ENCODE data around the gene NUDT4. TPM values are rescaled to one million over a fixed set of nuclear protein-coding genes. Genes with fewer than 3 reads are reported as not detected.
"Not testable (repeated sequence)": the region's sequence is repeated elsewhere in the genome, so short reads cannot be mapped to it uniquely, and the experiment has no call there.

Gene NUDT4
- total and polyA plus RNA-seq, 2 experiments from 2014 or later = 330 to 386 TPM

- DNase-seq (ENCODE audit: low read depth in 1 of 2, low spot score in 1 of 2) = no peak
- peaks cover 35% of the 10 kb centered on the region for H3K4me1 ChIP-seq (ENCODE audit: low read depth)
- no peaks in the 10 kb centered on the region for H3K9me3 ChIP-seq (ENCODE audit: low read depth)
- H3K27me3 ChIP-seq = no peaks in the 10 kb centered on the region
- no peak for TF ChIP-seq CTCF (IDR thresholded peaks at IDR 0.05; ENCODE audit: low read depth, low read length)
- H3K36me3 ChIP-seq = peaks cover 47% of the 10 kb centered on the region
- no peak overlapping the region for H3K4me3 ChIP-seq
- H3K27ac ChIP-seq = peak overlapping the region; percentile 79
Observed at GRCh38 chr12:93390549-93391297, 13.0 kb downstream of the NUDT4 start.

GRCh38 chr12:93393425-93393824, 15.7 kb downstream of the NUDT4 start:
- TF ChIP-seq CTCF (IDR thresholded peaks at IDR 0.05; ENCODE audit: low read depth, low read length) = no peak
- Histone ChIP-seq H3K27ac (peak overlapping the region; percentile 38), H3K4me3 (no peak overlapping the region), H3K4me1 (ENCODE audit: low read depth) (peaks cover 28% of the 10 kb centered on the region), H3K27me3 (no peaks in the 10 kb centered on the region), H3K36me3 (peaks cover 56% of the 10 kb centered on the region), H3K9me3 (ENCODE audit: low read depth) (no peaks in the 10 kb centered on the region)
- DNase-seq (ENCODE audit: low read depth in 1 of 2, low spot score in 1 of 2) = no peak

GRCh38 chr12:93397412-93397811, 19.7 kb downstream of the NUDT4 start:
- Histone ChIP-seq H3K27ac (peak overlapping the region; percentile 70), H3K36me3 (peaks cover 56% of the 10 kb centered on the region), H3K4me1 (ENCODE audit: low read depth) (peaks cover 5% of the 10 kb centered on the region), H3K9me3 (ENCODE audit: low read depth) (no peaks in the 10 kb centered on the region), H3K4me3 (no peak overlapping the region), H3K27me3 (no peaks in the 10 kb centered on the region)
- no peak for DNase-seq (ENCODE audit: low read depth in 1 of 2, low spot score in 1 of 2)
- TF ChIP-seq CTCF (IDR thresholded peaks at IDR 0.05; ENCODE audit: low read depth, low read length) = no peak

GRCh38 chr12:93399183-93399863, 21.6 kb downstream of the NUDT4 start:
- peaks cover 67% of the 10 kb centered on the region for H3K36me3 ChIP-seq

GRCh38 chr12:93402333-93403311, 24.9 kb downstream of the NUDT4 start:
- peaks cover 9% of the 10 kb centered on the region for H3K4me1 ChIP-seq (ENCODE audit: low read depth)
- no peak for TF ChIP-seq CTCF (IDR thresholded peaks at IDR 0.05; ENCODE audit: low read depth, low read length)
- no peaks in the 10 kb centered on the region for H3K27me3 ChIP-seq
- no peaks in the 10 kb centered on the region for H3K9me3 ChIP-seq (ENCODE audit: low read depth)
- H3K36me3 ChIP-seq = peaks cover 38% of the 10 kb centered on the region
- DNase-seq (ENCODE audit: low read depth in 1 of 2, low spot score in 1 of 2) = no peak
- peak overlapping the region; percentile 86 for H3K27ac ChIP-seq
- no peak overlapping the region for H3K4me3 ChIP-seq

More at GRCh38 chr12:93399183-93399863, 21.6 kb downstream of the NUDT4 start:
- DNase-seq (ENCODE audit: low read depth in 1 of 2, low spot score in 1 of 2); H3K27ac ChIP-seq; H3K9me3 ChIP-seq (ENCODE audit: low read depth); H3K4me3 ChIP-seq; H3K27me3 ChIP-seq: not testable (repeated sequence)
- H3K4me1 ChIP-seq (ENCODE audit: low read depth) = peaks cover 13% of the 10 kb centered on the region

Measured in cardiac muscle cell (in vitro differentiated cells and primary cell).